GM19324 (cell line): ENCODE measurements around the gene FIBCD1.
"Not testable (repeated sequence)": the region's sequence is repeated elsewhere in the genome, so short reads cannot be mapped to it uniquely, and the experiment has no call there.

ENCODE experiments used
- ATAC-seq: cut with Tn5 transposase; IDR thresholded peaks from one replicate; pipeline ENCODE4 v1.9.1; 2021; ENCODE audit warnings: mild to moderate bottlenecking, moderate library complexity; ENCODE audit not compliant: unreplicated experiment, low FRiP score

The FIBCD1 gene

GRCh38 chr9:130911254-130912049 lies 27.6 kb downstream of the FIBCD1 start:
- no peak for ATAC-seq

GRCh38 chr9:130910670-130911069 lies 28.4 kb downstream of the FIBCD1 start:
- not testable (repeated sequence) for ATAC-seq

- ATAC-seq: not testable (repeated sequence)
These were observed 29.0 kb downstream of the FIBCD1 start for GRCh38 chr9:130910041-130910440.

- no peak for ATAC-seq
These were observed 30.1 kb downstream of the FIBCD1 start for GRCh38 chr9:130908878-130909355.

GRCh38 chr9:130908146-130908877 lies 30.7 kb downstream of the FIBCD1 start:
- ATAC-seq: no peak

GRCh38 chr9:130906735-130907416 lies 32.2 kb downstream of the FIBCD1 start:
- ATAC-seq: no peak

GRCh38 chr9:130905902-130906734 lies 32.9 kb downstream of the FIBCD1 start:
- ATAC-seq: no peak

GRCh38 chr9:130905125-130905901 lies 33.7 kb downstream of the FIBCD1 start:
- no peak for ATAC-seq

- no peak for ATAC-seq
These were observed 34.7 kb downstream of the FIBCD1 start for GRCh38 chr9:130904070-130905044.

GRCh38 chr9:130903194-130904069 lies 35.6 kb downstream of the FIBCD1 start:
- no peak for ATAC-seq

GRCh38 chr9:130902204-130903185 lies 36.6 kb downstream of the FIBCD1 start:
- no peak for ATAC-seq

GRCh38 chr9:130901498-130902203 lies 37.4 kb downstream of the FIBCD1 start:
- no peak for ATAC-seq

GRCh38 chr9:130900701-130901497 lies 38.1 kb downstream of the FIBCD1 start:
- no peak for ATAC-seq

- no peak for ATAC-seq
These were observed 39.8 kb downstream of the FIBCD1 start for GRCh38 chr9:130899051-130899748.
